Stimulated activated CD4-positive, alpha-beta T cell treated with anti-CD3 and anti-CD28 coated beads, TNF-alpha, amount 100 ng/mL, for 24 hours (primary cell): ENCODE results near the gene BSPH1.
"Not testable (repeated sequence)": the region's sequence is repeated elsewhere in the genome, so short reads cannot be mapped to it uniquely, and the experiment has no call there.

Source experiments
- DNase-seq, 3 experiments: peaks; one replicate each; pipeline ENCODE4 v3.0.0-alpha.2; 2020; ENCODE audit warnings: low read depth in 3 of 3

Gene BSPH1, protein sequence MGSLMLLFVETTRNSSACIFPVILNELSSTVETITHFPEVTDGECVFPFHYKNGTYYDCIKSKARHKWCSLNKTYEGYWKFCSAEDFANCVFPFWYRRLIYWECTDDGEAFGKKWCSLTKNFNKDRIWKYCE

DNA sequence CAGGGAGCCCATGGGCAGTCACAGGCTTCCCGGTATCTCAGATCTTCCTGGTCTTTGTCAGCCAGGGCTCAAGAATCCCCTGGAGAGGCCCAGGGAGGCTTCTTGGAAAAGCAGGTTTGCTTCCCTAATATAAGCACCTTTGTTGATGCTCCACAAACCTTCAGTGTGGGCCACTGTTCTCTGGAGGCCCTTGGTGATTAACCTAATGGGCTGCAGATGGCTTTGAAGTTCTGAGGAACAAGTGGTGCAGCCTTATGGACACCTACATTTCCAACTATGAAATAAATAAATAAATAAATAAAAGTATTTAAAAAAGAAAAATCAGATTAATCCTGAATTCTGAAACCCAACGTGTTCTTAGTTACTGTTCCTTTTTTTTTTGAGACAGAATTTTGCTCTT lies at the start of gene BSPH1:
Gene BSPH1 (minus strand): TSS at position 101 of the 400 bp plus-strand sequence. CDS start 89 bp downstream, at position 12.
- no peak for DNase-seq

DNA sequence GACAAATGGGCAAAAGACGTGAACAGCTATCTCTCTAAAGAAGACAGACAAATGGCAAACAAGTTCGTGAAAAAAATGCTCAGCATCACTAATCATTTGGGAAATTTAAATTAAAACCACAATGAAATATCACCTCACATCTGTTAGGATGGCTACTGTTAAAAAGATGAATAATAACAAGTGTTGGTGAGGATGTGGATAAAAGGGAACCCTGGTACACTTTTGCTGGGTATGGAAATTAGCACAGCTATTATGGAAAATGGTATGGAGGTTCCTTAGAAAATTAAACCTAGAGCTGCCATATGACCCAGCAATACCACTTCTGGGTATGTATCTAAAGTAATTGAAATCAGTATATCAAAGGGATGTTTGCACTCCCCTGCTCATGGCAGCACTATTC lies 44.8 kb upstream of the BSPH1 start:
- no peak for DNase-seq

DNA sequence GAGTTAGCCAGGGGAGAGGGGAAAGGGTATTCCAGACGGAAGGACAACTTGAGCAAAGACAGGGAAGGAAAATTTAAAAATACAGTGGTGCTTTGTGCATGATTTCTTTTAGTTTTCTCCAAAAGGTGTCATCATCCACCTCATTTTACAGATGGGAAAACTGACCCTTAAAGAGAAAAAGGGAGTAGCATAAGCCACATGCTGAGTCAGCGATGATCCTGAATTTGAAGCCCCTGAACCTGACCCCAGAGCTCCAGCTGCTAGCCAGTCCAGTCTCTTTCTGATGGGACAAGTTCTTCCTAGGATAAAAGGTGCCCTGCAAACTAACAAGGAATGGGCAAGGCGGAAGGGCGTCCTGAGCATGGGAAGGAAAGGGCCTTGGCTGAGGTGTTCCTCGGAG lies 41.6 kb upstream of the BSPH1 start:
- DNase-seq = no peak

DNA sequence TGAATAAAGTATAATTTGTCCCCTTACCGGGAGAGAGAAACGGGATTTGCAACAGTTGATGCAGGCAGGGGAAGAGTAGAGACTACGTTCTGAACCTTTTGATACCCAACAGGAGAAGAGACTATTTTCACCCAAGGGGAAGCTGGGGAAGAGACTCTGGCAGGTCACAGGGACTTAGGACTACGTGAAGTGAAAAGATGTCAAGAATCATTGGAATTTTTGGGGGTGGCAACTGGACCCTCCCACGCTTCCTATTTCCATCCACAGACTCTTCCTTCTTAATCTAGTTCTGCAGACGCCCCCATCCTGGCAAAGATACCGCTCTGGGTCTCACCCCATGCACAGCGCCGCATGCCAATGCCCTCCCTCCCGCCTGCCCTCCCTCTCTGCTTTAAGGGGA lies 38.1 kb upstream of the BSPH1 start:
- DNase-seq = no peak

DNA sequence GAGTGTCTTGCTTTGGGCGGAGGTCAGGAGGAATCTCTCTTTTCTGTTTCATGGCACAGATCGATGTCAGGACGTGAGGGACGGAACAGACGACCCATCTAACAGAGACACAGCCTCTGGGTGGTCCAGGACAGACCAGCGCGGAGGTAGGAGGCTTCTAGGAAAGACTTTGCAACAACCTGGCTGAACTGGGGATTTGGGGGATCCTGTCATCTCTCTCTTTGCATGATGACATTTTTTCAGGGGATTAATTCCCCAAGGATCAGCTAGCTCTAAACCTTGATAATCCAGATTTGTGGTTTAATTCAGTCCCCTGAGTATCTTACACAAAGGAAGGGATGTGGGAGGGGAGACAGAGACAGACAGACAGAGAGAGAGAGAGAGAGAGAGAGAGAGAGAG lies 37.5 kb upstream of the BSPH1 start:
- no peak for DNase-seq

DNA sequence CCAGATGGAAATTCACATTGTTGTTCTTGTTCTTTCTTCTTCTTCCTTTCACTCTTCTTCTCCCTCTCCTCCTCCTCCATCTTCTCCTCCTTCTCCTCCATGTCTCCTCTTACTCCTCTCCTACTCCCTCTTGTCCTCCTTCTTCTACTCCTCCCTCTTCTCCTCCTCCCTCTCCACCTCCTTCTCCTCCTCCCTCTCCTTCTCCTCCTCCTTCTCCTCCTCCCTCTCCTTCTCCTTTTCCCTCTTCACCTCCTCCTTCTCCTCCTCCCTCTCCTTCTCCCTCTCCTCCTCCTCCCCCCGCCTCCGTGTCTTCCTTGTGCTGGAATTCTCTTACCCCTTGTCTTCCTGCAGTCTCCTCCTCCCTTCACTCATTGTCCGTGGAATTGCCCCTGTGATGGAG lies 33.5 kb upstream of the BSPH1 start:
- no peak for DNase-seq

DNA sequence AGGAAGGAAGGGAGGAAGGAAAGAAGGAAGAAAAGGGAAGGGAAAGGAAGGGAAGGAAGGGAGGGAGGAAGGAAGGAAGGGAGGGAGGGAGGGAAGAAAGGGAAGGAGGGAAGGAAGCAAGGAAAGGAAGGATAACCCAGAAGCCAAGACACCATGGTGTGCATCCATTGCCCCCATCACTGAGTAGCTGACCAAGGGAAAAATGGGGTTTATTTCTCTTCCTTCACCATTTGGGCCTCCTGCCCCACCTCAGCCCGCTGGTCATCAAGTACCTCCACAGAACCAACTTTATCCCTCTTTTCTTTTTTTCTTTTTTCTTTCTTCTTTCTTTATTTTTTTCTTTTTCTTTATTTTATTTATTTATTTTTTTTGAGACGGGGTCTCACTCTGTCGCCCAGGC lies 31.5 kb upstream of the BSPH1 start:
- DNase-seq = no peak

DNA sequence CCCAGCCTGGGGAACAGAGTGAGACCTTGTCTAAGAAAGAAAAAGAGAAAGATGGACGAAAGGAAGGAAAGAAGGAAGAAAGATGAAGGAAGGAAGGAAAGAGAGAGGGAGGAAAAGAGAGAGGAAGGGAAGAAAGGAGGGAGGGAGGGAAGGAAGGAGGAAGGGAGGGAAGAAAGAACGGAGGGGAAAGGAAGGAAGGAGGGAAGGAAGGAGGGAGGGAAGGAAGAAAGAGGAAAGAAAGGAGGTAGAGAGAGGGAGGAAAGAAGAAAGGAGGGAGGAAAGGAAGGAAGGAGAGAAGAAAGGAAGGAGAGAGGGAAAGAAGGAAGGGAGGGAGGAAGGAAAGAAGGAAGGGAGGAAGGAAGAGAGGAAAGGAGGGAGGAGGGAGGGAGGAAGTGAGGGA lies 31.0 kb upstream of the BSPH1 start:
- no peak for DNase-seq

DNA sequence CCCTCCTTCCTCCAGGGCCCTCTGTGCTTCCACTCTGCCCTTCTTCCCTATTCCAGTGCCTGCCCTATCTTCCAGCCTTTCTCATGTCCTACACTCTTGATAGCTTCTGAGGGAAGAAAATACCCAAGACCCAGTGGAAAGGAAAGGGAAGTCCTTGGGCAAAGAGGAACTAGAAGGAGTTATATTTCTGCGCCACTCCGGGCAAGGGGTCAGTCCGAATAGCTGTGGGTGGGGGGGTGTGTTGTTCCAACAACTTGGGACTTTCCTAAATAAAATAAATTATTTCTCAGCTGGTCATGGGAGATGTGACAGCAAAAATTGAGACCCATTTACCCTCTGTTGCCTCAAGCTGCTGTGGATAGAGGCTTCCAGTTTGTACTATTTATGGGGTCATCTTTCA lies 28.7 kb upstream of the BSPH1 start:
- DNase-seq = no peak

DNA sequence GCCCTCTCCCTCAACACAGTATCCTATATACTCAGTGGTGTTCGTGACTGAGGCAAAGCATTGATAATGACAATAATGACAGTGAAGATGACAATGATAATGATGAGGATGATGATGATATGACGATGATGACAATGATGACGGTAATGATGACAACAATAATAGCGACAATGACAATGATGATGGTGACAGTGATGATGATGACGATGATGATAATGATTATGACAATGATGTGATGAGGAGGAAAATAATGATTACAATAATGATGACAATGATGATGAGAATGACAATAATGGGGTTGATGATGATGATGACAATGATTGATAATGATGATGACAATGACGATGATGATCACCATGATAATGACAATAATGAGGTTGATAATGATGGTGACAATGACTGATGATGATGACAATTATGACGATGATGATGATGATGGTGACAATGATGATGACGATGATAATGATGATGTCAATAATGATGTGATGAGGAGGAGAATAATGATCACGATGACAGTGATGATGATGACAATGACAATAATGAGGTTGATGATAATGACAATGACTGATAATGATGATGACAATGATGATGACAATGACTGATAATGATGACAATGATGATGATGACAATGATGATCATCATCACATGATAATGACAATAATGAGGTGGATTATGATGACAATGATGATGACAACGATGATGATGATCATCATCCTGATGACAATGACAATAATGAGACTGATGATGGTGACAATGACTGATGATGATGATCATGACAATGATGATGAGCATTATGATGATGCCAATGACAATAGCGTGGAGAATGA lies 19.2 kb upstream of the BSPH1 start:
- no peak for DNase-seq

DNA sequence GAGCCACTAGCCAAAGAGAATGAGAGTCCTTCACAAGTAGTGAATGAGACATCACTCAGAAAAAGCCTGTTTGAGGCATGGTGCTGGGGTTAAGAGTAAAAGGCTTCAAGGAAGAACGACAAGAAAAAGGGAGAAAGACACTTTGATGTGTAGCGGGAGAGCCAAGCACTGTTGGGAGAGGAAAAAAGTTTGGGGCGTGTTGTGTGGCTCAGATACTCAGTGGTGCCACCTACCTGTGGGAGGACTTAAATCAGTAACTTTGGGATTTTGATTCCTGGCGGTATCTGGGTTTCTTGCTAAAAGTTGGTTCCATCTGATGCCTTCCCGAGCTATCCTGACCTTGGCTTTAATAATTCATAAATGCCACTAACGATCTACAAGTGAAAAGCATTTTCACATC lies 14.8 kb upstream of the BSPH1 start:
- DNase-seq = no peak

DNA sequence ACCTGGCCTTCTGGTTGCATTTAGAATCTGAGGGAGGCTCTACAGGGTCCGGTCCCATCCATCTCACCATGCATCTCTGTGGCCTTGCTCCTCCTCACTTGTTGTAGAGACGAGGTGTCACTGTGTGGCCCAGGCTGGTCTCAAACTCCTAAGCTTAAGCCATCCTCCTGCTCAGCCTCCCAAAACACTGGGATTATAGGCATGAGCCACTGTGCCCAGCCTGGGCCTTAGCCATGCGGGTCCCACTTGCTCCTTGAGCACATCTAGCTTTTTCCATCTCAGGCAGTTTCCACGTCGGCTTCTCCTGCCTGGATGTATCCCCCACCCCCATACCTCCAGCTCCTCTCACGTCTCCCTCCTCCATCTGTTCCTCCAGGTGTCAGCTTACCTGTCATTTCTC lies 12.3 kb upstream of the BSPH1 start:
- no peak for DNase-seq

DNA sequence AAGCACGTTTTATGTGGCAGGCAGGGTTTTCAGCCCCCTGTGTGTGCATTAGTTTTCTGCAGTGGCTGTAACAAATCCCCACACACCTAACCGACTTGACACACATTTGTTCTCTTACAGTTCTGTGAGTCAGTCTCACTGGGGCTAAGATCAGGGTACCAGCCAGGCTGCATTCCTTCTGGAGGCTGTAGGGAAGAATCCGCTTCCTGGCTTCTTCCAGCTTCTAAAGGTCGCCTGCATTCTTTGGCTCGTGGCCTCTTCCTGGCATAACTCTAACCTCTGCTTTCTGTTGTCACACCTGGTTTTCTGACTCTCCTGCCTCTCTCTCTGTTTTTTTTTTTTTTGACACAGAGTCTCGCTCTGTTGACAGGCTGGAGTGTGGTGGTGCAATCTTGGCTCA lies 8.9 kb upstream of the BSPH1 start:
- DNase-seq = no peak

DNA sequence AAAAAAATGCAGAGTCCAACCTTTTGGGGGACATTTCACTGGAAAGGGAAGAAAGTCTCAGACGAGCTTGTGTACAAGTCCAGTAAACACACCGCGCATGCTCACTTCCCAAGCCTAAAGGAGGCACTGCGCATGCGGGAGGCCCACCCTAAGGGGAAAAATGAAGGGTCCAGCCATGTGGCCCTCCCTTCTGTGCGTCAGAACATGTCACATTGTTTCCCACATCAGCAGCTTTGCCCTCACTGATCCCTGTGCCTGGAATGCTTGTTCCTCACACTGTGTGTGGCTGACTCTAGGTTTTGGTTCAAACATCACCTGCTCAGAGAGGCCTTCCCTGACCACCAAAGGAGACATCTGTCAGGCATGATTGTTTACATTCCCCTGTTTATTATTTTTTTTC lies 6.8 kb upstream of the BSPH1 start:
- no peak for DNase-seq

DNA sequence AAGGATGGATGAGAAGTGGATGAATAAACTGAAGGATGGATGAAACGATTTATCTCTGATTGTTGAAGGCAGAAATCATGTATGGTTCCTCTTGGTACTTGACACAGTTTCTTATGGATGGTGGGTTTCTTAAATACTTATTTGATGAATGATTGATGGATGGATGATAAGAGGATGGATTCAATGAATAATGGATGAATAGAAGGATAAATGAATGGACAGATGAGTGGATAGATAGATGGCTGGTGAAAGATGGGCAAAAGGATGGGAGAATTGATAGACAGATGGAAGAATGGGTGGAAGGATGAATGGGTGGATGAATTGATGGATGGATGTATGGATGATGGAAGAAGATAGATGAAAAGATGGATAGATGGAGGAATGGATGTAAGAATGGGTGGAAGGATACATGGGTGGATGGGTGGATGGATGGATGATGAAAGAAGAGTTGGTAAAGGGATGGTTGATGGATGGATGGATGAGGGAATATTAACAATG lies 4.3 kb upstream of the BSPH1 start:
- DNase-seq = no peak

DNA sequence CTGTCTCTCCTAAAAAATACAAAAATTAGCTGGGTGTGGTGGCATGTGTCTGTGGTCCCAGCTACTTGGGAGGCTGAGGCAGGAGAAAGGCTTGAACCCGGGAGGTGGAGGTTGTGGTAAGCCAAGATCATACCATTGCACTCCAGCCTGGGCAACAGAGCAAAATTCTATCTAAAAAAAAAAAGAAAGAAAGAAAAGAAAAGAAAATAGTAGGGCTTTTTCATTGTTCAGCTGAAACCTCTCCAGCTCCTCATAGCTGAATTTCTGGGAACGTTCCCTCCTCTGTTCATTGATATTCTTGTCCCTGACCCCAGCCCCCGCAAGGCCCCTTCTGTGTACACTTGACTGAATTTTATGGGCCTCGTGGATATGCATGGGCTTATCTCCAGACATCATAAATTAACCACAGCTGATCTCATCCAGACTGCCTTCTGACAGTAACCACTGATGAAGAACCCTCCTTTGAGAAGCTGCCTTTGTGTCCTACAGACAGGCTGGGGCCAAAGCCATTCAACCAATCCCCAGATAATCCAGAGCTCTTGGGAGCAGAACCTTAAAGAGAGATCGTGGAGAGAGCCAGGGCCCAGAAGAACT lies 2.3 kb upstream of the BSPH1 start, which contains the start of gene ELSPBP1:
Gene ELSPBP1 (plus strand): TSS at position 424 of the 594 bp plus-strand sequence. CDS start 14,036 bp downstream, outside the sequence.
- no peak for DNase-seq

DNA sequence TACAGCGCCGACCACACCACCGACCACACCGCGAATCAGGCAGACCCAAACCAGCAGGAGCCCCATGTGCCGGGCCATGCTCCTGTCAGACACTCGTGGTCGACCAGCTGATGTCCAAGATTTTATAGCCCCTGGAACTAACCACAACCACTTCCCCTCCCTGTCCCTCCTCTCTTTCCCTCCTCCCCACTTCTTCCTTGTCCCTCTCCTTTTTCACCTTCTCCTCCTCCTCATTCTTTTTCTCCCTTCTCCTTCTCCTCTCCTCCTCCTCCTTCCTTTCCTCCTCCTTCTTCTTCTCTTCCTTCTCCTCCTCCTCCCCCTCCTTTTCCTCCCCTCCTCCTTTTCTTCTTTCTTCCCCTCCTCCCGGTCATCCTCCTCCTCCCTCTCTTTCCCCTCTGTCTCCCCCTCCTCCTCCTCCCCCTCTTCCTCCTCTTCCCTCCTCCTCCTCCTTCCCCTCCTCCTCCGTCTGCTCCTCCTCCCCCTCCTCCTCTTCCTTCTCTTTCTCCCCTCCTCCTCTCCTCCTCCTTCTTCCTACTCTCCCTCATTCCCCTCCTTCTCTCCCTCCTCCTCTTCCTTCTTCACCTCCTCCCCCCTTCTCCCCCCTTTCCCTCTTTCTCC lies 670 bp downstream of the BSPH1 start:
- no peak for DNase-seq

DNA sequence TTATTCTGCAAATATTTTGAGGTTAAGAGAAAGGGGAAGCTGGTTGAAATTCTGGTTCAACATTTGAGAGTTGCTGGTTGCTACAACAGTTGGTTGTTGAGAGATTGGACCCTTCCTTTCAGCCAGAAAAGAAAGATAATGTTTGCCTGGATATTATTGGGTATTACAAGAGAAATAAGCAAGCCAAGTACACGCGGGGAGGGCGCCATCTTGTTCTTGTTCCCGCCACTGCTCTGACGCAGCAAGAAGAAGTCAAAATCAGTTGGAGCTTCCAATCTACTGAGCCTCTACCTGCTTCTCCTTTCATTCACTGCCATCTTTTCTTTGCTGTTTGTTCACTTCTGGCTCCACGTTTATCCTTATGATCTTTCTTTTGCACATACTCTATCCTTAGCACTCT lies 18.4 kb downstream of the BSPH1 start:
- no peak for DNase-seq

DNA sequence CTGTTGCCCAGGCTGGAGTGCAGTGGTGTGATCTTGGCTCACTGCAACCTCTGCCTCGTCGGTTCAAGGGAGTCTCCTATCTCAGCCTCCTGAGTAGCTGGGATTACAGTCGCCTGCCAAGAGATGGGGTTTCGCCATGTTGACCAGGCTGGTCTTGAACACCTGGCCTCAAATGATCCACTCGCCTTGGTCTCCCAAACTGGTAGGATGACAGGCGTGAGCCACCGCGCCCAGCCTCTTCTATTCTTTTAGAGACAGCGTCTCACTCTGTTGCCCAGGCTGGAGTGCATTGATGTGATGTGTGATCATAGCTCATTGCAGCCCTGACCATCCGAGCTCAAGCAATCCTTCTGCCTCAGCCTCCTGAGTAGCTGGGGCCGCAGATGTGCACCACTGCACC lies 36.0 kb downstream of the BSPH1 start:
- DNase-seq = not testable (repeated sequence)

DNA sequence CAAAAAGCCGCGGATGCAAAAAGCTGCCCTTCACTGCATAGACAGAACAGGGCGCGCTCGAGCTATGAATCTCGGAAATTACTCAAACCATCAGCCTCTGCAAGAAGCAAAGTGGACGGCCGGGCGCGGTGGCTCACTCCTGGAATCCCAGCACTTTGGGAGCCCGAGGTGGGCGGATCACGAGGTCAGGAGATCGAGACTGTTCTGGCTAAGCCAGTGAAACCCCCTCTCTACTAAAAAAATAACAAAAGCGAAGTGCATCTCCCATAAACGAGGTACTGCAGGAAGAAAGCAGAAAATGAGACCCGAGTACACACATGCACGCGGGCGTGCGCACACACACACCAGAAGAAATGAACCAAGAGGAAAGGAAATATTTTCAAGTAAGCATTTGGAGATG lies 39.8 kb downstream of the BSPH1 start:
- not testable (repeated sequence) for DNase-seq

DNA sequence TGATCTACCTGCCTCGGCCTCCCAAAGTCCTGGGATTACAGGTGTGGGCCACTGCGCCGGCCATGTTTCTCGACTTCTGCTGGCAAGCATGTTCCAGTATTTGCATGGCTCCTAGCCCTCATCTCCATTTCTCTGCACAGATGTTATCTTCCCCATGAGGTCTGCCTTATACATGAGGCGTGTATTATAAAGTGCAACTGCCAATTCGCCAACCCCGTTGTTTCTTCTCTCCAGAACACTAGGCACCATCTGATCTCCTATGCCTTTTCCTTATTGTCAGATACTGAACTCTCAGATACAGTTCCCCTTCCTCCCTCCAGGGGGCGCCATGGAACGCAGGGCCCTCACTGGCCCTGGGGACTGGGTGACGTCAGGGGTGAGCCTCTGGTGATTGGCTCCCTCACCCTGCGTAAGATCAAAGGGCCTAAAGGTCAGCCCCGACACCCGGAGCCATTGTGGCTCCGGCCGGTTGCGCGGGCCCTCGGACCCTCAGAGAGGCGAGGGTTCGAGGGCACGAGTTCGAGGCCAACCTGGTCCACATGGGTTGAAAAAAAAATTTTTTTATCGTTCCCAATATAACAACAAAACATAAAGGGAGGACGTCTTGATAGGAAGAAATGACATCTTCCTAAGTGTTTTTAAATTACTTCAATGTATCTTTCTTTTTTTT lies 42.0 kb downstream of the BSPH1 start:
- not testable (repeated sequence) for DNase-seq

DNA sequence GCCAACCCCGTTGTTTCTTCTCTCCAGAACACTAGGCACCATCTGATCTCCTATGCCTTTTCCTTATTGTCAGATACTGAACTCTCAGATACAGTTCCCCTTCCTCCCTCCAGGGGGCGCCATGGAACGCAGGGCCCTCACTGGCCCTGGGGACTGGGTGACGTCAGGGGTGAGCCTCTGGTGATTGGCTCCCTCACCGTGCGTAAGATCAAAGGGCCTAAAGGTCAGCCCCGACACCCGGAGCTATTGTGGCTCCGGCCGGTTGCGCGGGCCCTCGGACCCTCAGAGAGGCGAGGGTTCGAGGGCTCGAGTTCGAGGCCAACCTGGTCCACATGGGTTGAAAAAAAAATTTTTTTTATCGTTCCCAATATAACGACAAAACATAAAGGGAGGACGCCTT lies 63.4 kb downstream of the BSPH1 start:
- not testable (repeated sequence) for DNase-seq
